AG09309 (cell line): ENCODE data around the gene HEATR5B.
"Not testable (repeated sequence)": the region's sequence is repeated elsewhere in the genome, so short reads cannot be mapped to it uniquely, and the experiment has no call there.

Experiments
- DNase-seq: peaks from one replicate; pipeline ENCODE4 v3.0.0-alpha.2; 2010; ENCODE audit warnings: low read depth
- H3K4me3 ChIP-seq: 2 replicates; pipeline ENCODE4 v1.5.1; 2011; ENCODE audit warnings: mild to moderate bottlenecking, low read depth, low read length, moderate library complexity; ENCODE audit not compliant: control insufficient read depth
- TF ChIP-seq, protein P1 (sequence below): IDR thresholded peaks from 2 replicates; pipeline ENCODE4 v1.5.1; 2011; ENCODE audit warnings: mild to moderate bottlenecking, low read depth, low read length, inconsistent platforms; ENCODE audit not compliant: insufficient read depth, control insufficient read depth; ENCODE audit errors: missing control alignments

The HEATR5B gene

GRCh38 chr2:36954977-36955607 lies 129.1 kb downstream of the HEATR5B start:
- H3K4me3 ChIP-seq = no peak overlapping the region
- DNase-seq = no peak
- TF ChIP-seq, protein P1, sequence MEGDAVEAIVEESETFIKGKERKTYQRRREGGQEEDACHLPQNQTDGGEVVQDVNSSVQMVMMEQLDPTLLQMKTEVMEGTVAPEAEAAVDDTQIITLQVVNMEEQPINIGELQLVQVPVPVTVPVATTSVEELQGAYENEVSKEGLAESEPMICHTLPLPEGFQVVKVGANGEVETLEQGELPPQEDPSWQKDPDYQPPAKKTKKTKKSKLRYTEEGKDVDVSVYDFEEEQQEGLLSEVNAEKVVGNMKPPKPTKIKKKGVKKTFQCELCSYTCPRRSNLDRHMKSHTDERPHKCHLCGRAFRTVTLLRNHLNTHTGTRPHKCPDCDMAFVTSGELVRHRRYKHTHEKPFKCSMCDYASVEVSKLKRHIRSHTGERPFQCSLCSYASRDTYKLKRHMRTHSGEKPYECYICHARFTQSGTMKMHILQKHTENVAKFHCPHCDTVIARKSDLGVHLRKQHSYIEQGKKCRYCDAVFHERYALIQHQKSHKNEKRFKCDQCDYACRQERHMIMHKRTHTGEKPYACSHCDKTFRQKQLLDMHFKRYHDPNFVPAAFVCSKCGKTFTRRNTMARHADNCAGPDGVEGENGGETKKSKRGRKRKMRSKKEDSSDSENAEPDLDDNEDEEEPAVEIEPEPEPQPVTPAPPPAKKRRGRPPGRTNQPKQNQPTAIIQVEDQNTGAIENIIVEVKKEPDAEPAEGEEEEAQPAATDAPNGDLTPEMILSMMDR = no peak

GRCh38 chr2:36952748-36953197 lies 131.4 kb downstream of the HEATR5B start:
- TF ChIP-seq, protein P1 = no peak
- no peak overlapping the region for H3K4me3 ChIP-seq
- no peak for DNase-seq

DNA sequence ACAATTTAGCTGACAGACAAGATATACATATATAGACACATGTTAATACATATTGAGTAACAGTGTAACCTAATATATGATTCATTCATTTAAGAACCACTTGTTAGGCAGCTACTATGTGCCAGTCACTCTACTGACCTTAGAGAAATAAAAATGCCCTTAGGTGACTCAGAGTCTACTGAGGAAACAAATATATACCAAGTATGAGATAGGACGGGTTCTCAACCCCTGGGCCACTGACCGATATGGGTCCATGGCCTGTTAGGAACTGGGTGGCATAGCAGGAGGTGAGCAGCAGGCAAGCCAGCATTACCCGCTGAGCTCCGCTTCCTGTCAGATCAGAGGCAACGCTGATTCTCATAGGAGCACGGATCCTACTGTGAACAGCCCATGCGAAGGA lies 132.6 kb downstream of the HEATR5B start:
- DNase-seq = no peak
- TF ChIP-seq, protein P1 = no peak
- no peak overlapping the region for H3K4me3 ChIP-seq

DNA sequence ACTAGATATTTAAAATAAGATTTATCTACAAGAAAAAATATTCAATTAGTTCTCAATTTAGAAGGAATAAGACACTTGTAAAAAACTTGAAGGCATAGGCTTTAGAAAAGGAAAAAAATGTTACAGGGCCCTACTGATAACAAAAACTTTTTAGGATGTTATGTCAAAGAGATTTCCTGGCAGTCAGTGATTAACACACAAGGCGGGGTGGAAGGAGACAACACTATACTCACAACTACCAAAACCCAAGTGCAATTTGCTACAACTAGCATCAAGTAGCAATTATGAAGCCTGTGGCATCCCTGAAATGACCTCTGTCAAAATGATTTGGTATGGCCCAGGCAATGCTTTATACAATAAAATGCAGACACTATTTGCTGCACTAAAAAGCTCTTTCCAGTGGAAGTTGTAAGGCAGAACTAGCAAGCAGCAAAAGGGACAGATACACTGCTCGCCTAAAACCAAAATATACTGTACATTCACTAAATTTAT lies 133.1 kb downstream of the HEATR5B start:
- DNase-seq = no peak
- TF ChIP-seq, protein P1 = no peak

DNA sequence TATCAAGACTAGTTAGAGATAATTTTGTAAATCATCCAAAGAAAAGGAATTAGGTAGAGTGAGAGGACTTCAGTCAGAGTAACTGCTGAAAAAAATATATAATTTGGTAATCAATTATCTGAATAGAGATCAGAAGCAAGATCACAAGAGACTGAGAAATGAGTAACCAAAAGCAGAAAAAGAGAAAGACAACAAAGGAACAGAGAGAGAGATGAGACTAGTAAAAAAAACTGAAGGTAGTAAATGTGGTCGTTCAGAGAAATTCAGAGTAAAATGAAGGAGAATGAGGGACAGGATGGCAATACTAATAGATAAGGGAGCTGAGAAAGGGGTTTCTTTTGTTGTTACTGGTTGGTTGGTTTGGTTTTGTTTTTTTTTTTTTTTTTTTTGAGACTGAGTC lies 134.3 kb downstream of the HEATR5B start:
- H3K4me3 ChIP-seq = no peak overlapping the region
- TF ChIP-seq, protein P1 = no peak
- DNase-seq = no peak

More for the DNA sequence above, 133.1 kb downstream of the HEATR5B start:
- H3K4me3 ChIP-seq = no peak overlapping the region

GRCh38 chr2:36945240-36945639 lies 138.9 kb downstream of the HEATR5B start:
- not testable (repeated sequence) for H3K4me3 ChIP-seq, DNase-seq

- TF ChIP-seq, protein P1 = no peak
- no peak for DNase-seq
- H3K4me3 ChIP-seq = no peak overlapping the region
These were observed 142.3 kb downstream of the HEATR5B start for GRCh38 chr2:36941867-36942266.

DNA sequence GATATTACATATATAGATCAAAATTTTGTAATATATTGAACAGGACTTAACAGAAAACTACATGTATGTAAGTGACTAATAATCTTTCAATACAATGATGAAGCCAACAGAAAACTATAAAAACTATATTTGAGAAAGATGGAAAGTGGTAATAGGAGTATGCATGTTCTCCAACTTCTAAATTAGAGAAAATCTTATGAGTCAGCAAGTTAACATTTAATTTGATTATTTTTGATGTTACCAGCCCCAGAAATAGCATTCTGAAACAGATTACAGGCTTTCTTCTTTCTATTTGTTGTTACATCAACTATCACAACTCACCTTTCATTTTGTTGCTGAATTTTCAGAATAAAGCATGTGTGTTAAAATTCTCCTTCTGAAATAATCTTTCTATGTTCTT lies 147.6 kb downstream of the HEATR5B start:
- DNase-seq = not testable (repeated sequence)

GRCh38 chr2:36931688-36932087 lies 152.5 kb downstream of the HEATR5B start:
- not testable (repeated sequence) for DNase-seq, H3K4me3 ChIP-seq

More for the DNA sequence above, 147.6 kb downstream of the HEATR5B start:
- not testable (repeated sequence) for H3K4me3 ChIP-seq
